ENCODE data around the gene C14orf39. TPM values are rescaled to one million over a fixed set of nuclear protein-coding genes. Genes with fewer than 3 reads are reported as not detected.

C14orf39 gene
- total and polyA plus RNA-seq, 2 of the 8 experiments (the other 6 are each of a cell fraction or from before 2014, with no cell fraction given), result 0.18 to 1.2 TPM

DNA sequence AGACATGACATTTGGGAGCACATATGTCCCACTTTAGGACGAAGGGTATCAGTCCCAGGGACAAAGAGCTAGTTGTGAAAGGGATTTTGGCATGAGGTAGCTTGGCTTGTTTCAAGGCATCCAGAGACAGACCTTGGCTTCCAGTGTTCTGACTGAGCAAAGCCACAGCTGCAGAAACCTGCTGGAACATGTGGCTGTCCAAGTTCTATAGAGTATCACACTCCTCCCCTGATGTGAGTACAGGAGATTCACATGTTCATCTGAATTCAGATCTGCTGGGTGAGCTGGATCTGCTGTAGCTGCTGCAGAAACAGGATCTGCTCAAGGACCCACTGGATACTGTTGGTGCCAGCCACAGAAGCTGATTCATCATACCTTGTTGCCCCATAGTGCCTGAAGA is 10.1 kb upstream of the C14orf39 start:
- no peak for FAIRE-seq
- H3K79me2 ChIP-seq (ENCODE audit: control insufficient read depth in 1 of 2, insufficient read depth in 2 of 2, low read length in 2 of 2), result no peaks in the 10 kb centered on the region
- no peak for DNase-seq (ENCODE audit: low read depth in 1 of 2, low spot score in 2 of 2)
- H2AK5ac ChIP-seq (ENCODE audit: low read depth, low read length), result no peak overlapping the region
- H4K20me1 ChIP-seq (replicated peaks in 1 of 2; ENCODE audit: control insufficient read depth in 1 of 2, insufficient read depth in 2 of 2, low read length in 2 of 2), result no peaks in the 10 kb centered on the region
- no peak overlapping the region for H2BK12ac ChIP-seq (ENCODE audit: low read depth, low read length)
- H3K56ac ChIP-seq (replicated peaks; ENCODE audit: insufficient read length, low read depth, low read length), result no peak overlapping the region
- no peak overlapping the region for H2BK5ac ChIP-seq (ENCODE audit: low read depth, low read length)
- H3K9ac ChIP-seq (replicated peaks in 1 of 4; ENCODE audit: extremely low read depth in 1 of 4, low read depth in 3 of 4, low read length in 3 of 4), result no peak overlapping the region
- no peaks in the 10 kb centered on the region for H3K79me1 ChIP-seq (ENCODE audit: low read depth, low read length)
- H3K4ac ChIP-seq (replicated peaks; ENCODE audit: insufficient read length, low read depth, low read length), result no peak overlapping the region
- no peak overlapping the region for H2BK20ac ChIP-seq (ENCODE audit: low read length)
- H3K18ac ChIP-seq (ENCODE audit: extremely low read depth, low read length), result no peak overlapping the region
- H2AFZ ChIP-seq (ENCODE audit: low read length), result no peak overlapping the region
- peaks cover 0 to 1% (median 0%) of the 10 kb centered on the region in 4 experiments; a peak in 1 of 7 replicates for H3K27me3 ChIP-seq (replicated peaks in 1 of 4; ENCODE audit: control insufficient read depth in 3 of 4, extremely low read depth in 1 of 4, insufficient read depth in 3 of 4, low read length in 3 of 4)
- H3K36me3 ChIP-seq (ENCODE audit: control insufficient read depth in 2 of 4, insufficient read depth in 4 of 4, low read length in 3 of 4), result no peaks in the 10 kb centered on the region
- H3K9me3 ChIP-seq (ENCODE audit: insufficient read depth in 2 of 2, low read depth in 1 of 2, low read length in 1 of 2), result no peaks in the 10 kb centered on the region
- no peak overlapping the region for H4K91ac ChIP-seq (replicated peaks; ENCODE audit: insufficient read length, low read length)
- ChIA-PET CTCF (ENCODE audit: partially characterized antibody) (interaction anchor here (0.9 to 3.9 kb wide), 9 partner anchors 11 to 187 kb away, joined by 3 to 17 read pairs (median 6); no protein-coding TSS in a partner anchor), POLR2A (ENCODE audit: partially characterized antibody) (interaction anchor here (0.5 kb wide), 1 partner anchor 129 kb away, joined by 3 read pairs; no protein-coding TSS in a partner anchor)
- no peak overlapping the region for H3K4me2 ChIP-seq (ENCODE audit: insufficient read depth in 1 of 2, low read depth in 2 of 2, low read length in 2 of 2)
- WGBS, 2 experiments (ENCODE audit: extremely low coverage in 1 of 2, insufficient coverage in 1 of 2, insufficient read length in 1 of 2, insufficient replicate concordance in 2 of 2, low coverage in 1 of 2, low lambda C conversion rate in 2 of 2, missing lambda C conversion rate in 1 of 2), result 79% methylated on average over 1 of the region's 1 CpG; no CpG with 5 or more reads in 1 of the 2 experiments
- no peak overlapping the region for H3K27ac ChIP-seq (ENCODE audit: low read depth, low read length)
- H3K4me3 ChIP-seq (ENCODE audit: extremely low read depth in 1 of 4, insufficient read depth in 2 of 4, low read depth in 3 of 4, low read length in 4 of 4), result no peak overlapping the region
- no peaks in the 10 kb centered on the region for H3K4me1 ChIP-seq (replicated peaks in 1 of 4; ENCODE audit: control insufficient read depth in 3 of 4, insufficient read depth in 4 of 4, low read length in 3 of 4)
- no peak overlapping the region for H2BK15ac ChIP-seq (ENCODE audit: low read length)
- H4K5ac ChIP-seq (ENCODE audit: insufficient read length, low read depth, low read length), result no peak overlapping the region
- H3K23ac ChIP-seq (ENCODE audit: insufficient read length), result no peak overlapping the region
- no peaks in the 10 kb centered on the region for H3K23me2 ChIP-seq (ENCODE audit: low read depth, low read length)
- H3K14ac ChIP-seq (ENCODE audit: insufficient read length), result no peak overlapping the region
- H2BK120ac ChIP-seq (replicated peaks; ENCODE audit: low read depth, low read length), result no peak overlapping the region
- H4K8ac ChIP-seq (ENCODE audit: extremely low read depth, insufficient read depth, low read length), result no peak overlapping the region
- TF ChIP-seq KDM5A (IDR thresholded peaks at IDR 0.05; ENCODE audit: low read length), result no peak
- no peak for TF ChIP-seq CEBPB (IDR thresholded peaks at IDR 0.05; ENCODE audit: low read depth, low read length)
- TF ChIP-seq CTBP2 (IDR thresholded peaks at IDR 0.05; ENCODE audit: borderline replicate concordance, insufficient read depth, insufficient read length, low read length), result no peak
- TF ChIP-seq GABPA (IDR thresholded peaks at IDR 0.05; ENCODE audit: borderline replicate concordance, insufficient read depth, low read length), result no peak
- no peak for TF ChIP-seq TAF1 (IDR thresholded peaks at IDR 0.05; ENCODE audit: low read depth, low read length)
- no peak for TF ChIP-seq TAF7 (optimal IDR thresholded peaks at IDR 0.05; ENCODE audit: borderline replicate concordance, low read depth, low read length)
- TF ChIP-seq SP4 (IDR thresholded peaks at IDR 0.05; ENCODE audit: low read length), result no peak
- no peak for TF ChIP-seq POLR2AphosphoS5 (IDR thresholded peaks at IDR 0.05; ENCODE audit: low read depth, low read length)
- TF ChIP-seq RNF2 (IDR thresholded peaks at IDR 0.05; ENCODE audit: borderline replicate concordance, low read depth, low read length, missing control alignments, poor library complexity, severe bottlenecking), result no peak

Measured in H1 (cell line).